Measurements from ENCODE around the gene TTC8. TPM values are rescaled to one million over a fixed set of nuclear protein-coding genes. Genes with fewer than 3 reads are reported as not detected.
"Not testable (repeated sequence)": the region's sequence is repeated elsewhere in the genome, so short reads cannot be mapped to it uniquely, and the experiment has no call there.

The TTC8 gene
- total and polyA plus RNA-seq, 4 donors, result 7.3 to 11.7 (median 10.4) TPM

DNA sequence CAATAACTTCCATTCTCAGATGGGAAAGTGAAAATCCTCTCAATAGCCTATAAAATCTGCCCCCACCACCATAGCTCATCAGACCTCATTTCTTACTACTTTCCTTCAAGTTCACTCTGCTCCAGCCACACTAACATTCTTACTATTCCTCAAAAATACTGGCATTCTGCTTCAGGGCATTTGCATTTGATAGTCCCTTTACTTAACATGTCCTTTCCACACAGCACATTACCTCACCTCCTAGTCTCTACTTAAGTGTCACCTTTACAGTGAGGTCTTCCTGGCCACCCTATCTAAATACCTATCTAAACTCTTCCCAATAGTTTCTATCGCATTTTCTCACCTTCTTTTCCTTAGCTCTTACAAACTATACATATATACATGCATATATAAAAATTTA is 38.5 kb upstream of the TTC8 start:
- 84% methylated on average over 1 of the region's 1 CpG for WGBS

DNA sequence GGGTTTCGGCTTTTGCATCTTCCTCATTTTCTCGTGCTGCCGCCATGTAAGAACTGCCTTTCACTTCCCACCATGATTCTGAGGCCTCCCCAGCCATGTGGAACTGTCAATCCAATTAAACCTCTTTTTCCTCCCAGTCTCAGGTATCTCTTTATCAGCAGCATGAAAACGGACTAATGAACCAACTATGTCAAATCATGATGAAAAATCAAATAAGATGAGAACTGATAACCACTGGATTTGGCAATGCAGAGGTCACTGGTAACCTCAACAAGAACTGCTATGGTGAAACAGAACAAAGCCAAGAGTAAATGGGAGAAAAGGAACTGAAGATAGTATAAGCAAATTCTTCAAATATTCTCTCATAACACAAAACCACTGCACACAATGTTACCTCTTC is 37.7 kb upstream of the TTC8 start:
- H3K27me3 ChIP-seq (ENCODE audit: control insufficient read depth in 4 of 4, insufficient read depth in 4 of 4, low read length in 3 of 4), result no peaks in the 10 kb centered on the region
- no peak overlapping the region for H3K4me3 ChIP-seq (ENCODE audit: low read depth in 1 of 3, low read length in 3 of 3)
- no peak overlapping the region for H3K9ac ChIP-seq (ENCODE audit: low read depth in 1 of 2, low read length in 2 of 2)
- H3K9me3 ChIP-seq (ENCODE audit: control insufficient read depth in 4 of 4, low read length in 3 of 4), result peaks cover 0 to 10% (median 3%) of the 10 kb centered on the region in 4 donors
- no peak for TF ChIP-seq RXRA (IDR thresholded peaks at IDR 0.05)
- peaks cover 0 to 1% (median 0%) of the 10 kb centered on the region in 4 donors for H3K4me1 ChIP-seq (ENCODE audit: control insufficient read depth in 4 of 4, insufficient read depth in 4 of 4, low read length in 3 of 4)
- H3K36me3 ChIP-seq (ENCODE audit: control insufficient read depth in 4 of 4, insufficient read depth in 3 of 4, low read depth in 1 of 4, low read length in 3 of 4), result no peaks in the 10 kb centered on the region
- DNase-seq (ENCODE audit: low spot score), result no peak
- no peak overlapping the region for H3K27ac ChIP-seq (ENCODE audit: low read depth in 1 of 2, low read length in 2 of 2)
- WGBS, result 89% methylated on average over 4 of the region's 4 CpGs

More for the DNA sequence above, 38.5 kb upstream of the TTC8 start:
- TF ChIP-seq JUND (IDR thresholded peaks at IDR 0.05) (no peak), EGR1 (IDR thresholded peaks at IDR 0.05; ENCODE audit: low read depth in 2 of 2) (no peak), RAD21 (IDR thresholded peaks at IDR 0.05) (no peak), SP1 (IDR thresholded peaks at IDR 0.05) (no peak), NR2F2 (IDR thresholded peaks at IDR 0.05) (no peak), FOXA2 (IDR thresholded peaks at IDR 0.05) (no peak)
- TF ChIP-seq, protein P1, sequence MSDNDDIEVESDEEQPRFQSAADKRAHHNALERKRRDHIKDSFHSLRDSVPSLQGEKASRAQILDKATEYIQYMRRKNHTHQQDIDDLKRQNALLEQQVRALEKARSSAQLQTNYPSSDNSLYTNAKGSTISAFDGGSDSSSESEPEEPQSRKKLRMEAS (IDR thresholded peaks at IDR 0.05), result no peak
- TF ChIP-seq, protein P2, sequence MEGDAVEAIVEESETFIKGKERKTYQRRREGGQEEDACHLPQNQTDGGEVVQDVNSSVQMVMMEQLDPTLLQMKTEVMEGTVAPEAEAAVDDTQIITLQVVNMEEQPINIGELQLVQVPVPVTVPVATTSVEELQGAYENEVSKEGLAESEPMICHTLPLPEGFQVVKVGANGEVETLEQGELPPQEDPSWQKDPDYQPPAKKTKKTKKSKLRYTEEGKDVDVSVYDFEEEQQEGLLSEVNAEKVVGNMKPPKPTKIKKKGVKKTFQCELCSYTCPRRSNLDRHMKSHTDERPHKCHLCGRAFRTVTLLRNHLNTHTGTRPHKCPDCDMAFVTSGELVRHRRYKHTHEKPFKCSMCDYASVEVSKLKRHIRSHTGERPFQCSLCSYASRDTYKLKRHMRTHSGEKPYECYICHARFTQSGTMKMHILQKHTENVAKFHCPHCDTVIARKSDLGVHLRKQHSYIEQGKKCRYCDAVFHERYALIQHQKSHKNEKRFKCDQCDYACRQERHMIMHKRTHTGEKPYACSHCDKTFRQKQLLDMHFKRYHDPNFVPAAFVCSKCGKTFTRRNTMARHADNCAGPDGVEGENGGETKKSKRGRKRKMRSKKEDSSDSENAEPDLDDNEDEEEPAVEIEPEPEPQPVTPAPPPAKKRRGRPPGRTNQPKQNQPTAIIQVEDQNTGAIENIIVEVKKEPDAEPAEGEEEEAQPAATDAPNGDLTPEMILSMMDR (IDR thresholded peaks at IDR 0.05; ENCODE audit: low read depth, low read length, missing input control), result no peak
- TF ChIP-seq, protein P3, sequence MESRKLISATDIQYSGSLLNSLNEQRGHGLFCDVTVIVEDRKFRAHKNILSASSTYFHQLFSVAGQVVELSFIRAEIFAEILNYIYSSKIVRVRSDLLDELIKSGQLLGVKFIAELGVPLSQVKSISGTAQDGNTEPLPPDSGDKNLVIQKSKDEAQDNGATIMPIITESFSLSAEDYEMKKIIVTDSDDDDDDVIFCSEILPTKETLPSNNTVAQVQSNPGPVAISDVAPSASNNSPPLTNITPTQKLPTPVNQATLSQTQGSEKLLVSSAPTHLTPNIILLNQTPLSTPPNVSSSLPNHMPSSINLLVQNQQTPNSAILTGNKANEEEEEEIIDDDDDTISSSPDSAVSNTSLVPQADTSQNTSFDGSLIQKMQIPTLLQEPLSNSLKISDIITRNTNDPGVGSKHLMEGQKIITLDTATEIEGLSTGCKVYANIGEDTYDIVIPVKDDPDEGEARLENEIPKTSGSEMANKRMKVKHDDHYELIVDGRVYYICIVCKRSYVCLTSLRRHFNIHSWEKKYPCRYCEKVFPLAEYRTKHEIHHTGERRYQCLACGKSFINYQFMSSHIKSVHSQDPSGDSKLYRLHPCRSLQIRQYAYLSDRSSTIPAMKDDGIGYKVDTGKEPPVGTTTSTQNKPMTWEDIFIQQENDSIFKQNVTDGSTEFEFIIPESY (IDR thresholded peaks at IDR 0.05), result no peak
- TF ChIP-seq, protein P4, sequence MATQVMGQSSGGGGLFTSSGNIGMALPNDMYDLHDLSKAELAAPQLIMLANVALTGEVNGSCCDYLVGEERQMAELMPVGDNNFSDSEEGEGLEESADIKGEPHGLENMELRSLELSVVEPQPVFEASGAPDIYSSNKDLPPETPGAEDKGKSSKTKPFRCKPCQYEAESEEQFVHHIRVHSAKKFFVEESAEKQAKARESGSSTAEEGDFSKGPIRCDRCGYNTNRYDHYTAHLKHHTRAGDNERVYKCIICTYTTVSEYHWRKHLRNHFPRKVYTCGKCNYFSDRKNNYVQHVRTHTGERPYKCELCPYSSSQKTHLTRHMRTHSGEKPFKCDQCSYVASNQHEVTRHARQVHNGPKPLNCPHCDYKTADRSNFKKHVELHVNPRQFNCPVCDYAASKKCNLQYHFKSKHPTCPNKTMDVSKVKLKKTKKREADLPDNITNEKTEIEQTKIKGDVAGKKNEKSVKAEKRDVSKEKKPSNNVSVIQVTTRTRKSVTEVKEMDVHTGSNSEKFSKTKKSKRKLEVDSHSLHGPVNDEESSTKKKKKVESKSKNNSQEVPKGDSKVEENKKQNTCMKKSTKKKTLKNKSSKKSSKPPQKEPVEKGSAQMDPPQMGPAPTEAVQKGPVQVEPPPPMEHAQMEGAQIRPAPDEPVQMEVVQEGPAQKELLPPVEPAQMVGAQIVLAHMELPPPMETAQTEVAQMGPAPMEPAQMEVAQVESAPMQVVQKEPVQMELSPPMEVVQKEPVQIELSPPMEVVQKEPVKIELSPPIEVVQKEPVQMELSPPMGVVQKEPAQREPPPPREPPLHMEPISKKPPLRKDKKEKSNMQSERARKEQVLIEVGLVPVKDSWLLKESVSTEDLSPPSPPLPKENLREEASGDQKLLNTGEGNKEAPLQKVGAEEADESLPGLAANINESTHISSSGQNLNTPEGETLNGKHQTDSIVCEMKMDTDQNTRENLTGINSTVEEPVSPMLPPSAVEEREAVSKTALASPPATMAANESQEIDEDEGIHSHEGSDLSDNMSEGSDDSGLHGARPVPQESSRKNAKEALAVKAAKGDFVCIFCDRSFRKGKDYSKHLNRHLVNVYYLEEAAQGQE (IDR thresholded peaks at IDR 0.05), result no peak
- H3K4me1 ChIP-seq (ENCODE audit: control insufficient read depth in 4 of 4, insufficient read depth in 4 of 4, low read length in 3 of 4), result no peaks in the 10 kb centered on the region
- H3K9me3 ChIP-seq (ENCODE audit: control insufficient read depth in 4 of 4, low read length in 3 of 4), result peaks cover 0 to 10% (median 3%) of the 10 kb centered on the region in 4 donors
- H3K36me3 ChIP-seq (ENCODE audit: control insufficient read depth in 4 of 4, insufficient read depth in 3 of 4, low read depth in 1 of 4, low read length in 3 of 4), result no peaks in the 10 kb centered on the region
- H3K4me3 ChIP-seq (ENCODE audit: low read depth in 1 of 3, low read length in 3 of 3), result no peak overlapping the region
- H3K9ac ChIP-seq (ENCODE audit: low read depth in 1 of 2, low read length in 2 of 2), result no peak overlapping the region
- H3K27ac ChIP-seq (ENCODE audit: low read depth in 1 of 2, low read length in 2 of 2), result no peak overlapping the region
- no peak for DNase-seq (ENCODE audit: low spot score)
- no peaks in the 10 kb centered on the region for H3K27me3 ChIP-seq (ENCODE audit: control insufficient read depth in 4 of 4, insufficient read depth in 4 of 4, low read length in 3 of 4)

- not testable (repeated sequence) for H3K9me3 ChIP-seq (ENCODE audit: control insufficient read depth in 4 of 4, low read length in 3 of 4); H3K4me3 ChIP-seq (ENCODE audit: low read depth in 1 of 3, low read length in 3 of 3); H3K4me1 ChIP-seq (ENCODE audit: control insufficient read depth in 4 of 4, insufficient read depth in 4 of 4, low read length in 3 of 4); DNase-seq (ENCODE audit: low spot score); H3K27me3 ChIP-seq (ENCODE audit: control insufficient read depth in 4 of 4, insufficient read depth in 4 of 4, low read length in 3 of 4); H3K27ac ChIP-seq (ENCODE audit: low read depth in 1 of 2, low read length in 2 of 2); H3K9ac ChIP-seq (ENCODE audit: low read depth in 1 of 2, low read length in 2 of 2); H3K36me3 ChIP-seq (ENCODE audit: control insufficient read depth in 4 of 4, insufficient read depth in 3 of 4, low read depth in 1 of 4, low read length in 3 of 4)
These were observed 34.9 kb upstream of the TTC8 start for GRCh38 chr14:88789573-88789972.

All from liver (tissue), 9 donors.